GM19193 (cell line): ENCODE results near the gene FAM118A.

ENCODE experiments used
- POLR2A ChIP-seq: IDR thresholded peaks from 4 replicates; pipeline ENCODE4 v1.6.1; 2011; ENCODE audit not compliant: insufficient read depth, insufficient read length; ENCODE audit errors: extremely low read depth

FAM118A gene

GRCh38 chr22:45295492-45295891 lies 14.2 kb upstream of the FAM118A start:
- no peak for TF ChIP-seq POLR2A

GRCh38 chr22:45296628-45297297 lies 13.0 kb upstream of the FAM118A start:
- no peak for TF ChIP-seq POLR2A

- TF ChIP-seq POLR2A, result no peak
Observed at GRCh38 chr22:45298934-45299505, 10.7 kb upstream of the FAM118A start.

- no peak for TF ChIP-seq POLR2A
Observed at GRCh38 chr22:45302751-45303150, 7.0 kb upstream of the FAM118A start.

- TF ChIP-seq POLR2A, result no peak
Observed at GRCh38 chr22:45303181-45303580, 6.6 kb upstream of the FAM118A start.

- TF ChIP-seq POLR2A, result no peak
Observed at GRCh38 chr22:45304971-45305370, 4.8 kb upstream of the FAM118A start.

- TF ChIP-seq POLR2A, result no peak
Observed at GRCh38 chr22:45305456-45306075, 4.2 kb upstream of the FAM118A start.

- TF ChIP-seq POLR2A, result no peak
Observed at GRCh38 chr22:45306139-45306538, 3.6 kb upstream of the FAM118A start.

- no peak for TF ChIP-seq POLR2A
Observed at GRCh38 chr22:45308391-45308956, 1.3 kb upstream of the FAM118A start.

- no peak for TF ChIP-seq POLR2A
Observed at GRCh38 chr22:45308957-45309421, 745 bp upstream of the FAM118A start.

GRCh38 chr22:45310331-45310976 lies 720 bp downstream of the FAM118A start:
- no peak for TF ChIP-seq POLR2A

- no peak for TF ChIP-seq POLR2A
Observed at GRCh38 chr22:45310977-45311531, 1.3 kb downstream of the FAM118A start.

GRCh38 chr22:45312415-45312814 lies 2.7 kb downstream of the FAM118A start:
- TF ChIP-seq POLR2A, result no peak

- TF ChIP-seq POLR2A, result no peak
Observed at GRCh38 chr22:45312856-45313255, 3.1 kb downstream of the FAM118A start.
